GM12878 (cell line): ENCODE measurements around the gene GANC. TPM values are rescaled to one million over a fixed set of nuclear protein-coding genes. Genes with fewer than 3 reads are reported as not detected.

Experiments used
- ATAC-seq: fragments of 200-7000 bp; cut with Tn5 transposase; 3 replicates; pipeline ENCODE4 v1.9.1; 2020; ENCODE audit warnings: mild to moderate bottlenecking, moderate library complexity
- BruUV-seq: library from RNA; stranded (reverse); fragments of 400-500 nt; replicated peaks from 2 replicates; lab custom pipeline; 2021; lab: Mats Ljungman, UMichigan
- CTCF ChIA-PET: fragments of 300-600 bp; sonication (Branson Sonifier 250); formaldehyde crosslinking; extraction: SDS; loops from one replicate; lab custom pipeline; 2021; ENCODE audit warnings: inconsistent platforms; lab: Yijun Ruan, JAX
- POLR2A ChIA-PET: fragments of 350-600 bp; formaldehyde crosslinking; extraction: SDS; loops from one replicate; lab custom pipeline; 2021; ENCODE audit warnings: inconsistent platforms; lab: Charles Lee
- RAD21 ChIA-PET: fragments of 300-600 bp; sonication (Branson Sonifier 250); formaldehyde crosslinking; loops from one replicate; lab custom pipeline; 2023; ENCODE audit warnings: antibody characterized with exemption; ENCODE audit not compliant: unreplicated experiment; lab: Charles Lee
- SMC1A ChIA-PET: fragments of 300-600 bp; sonication (Branson Sonifier 250); formaldehyde crosslinking; loops from one replicate; lab custom pipeline; 2023; ENCODE audit not compliant: unreplicated experiment, uncharacterized antibody; lab: Charles Lee
- DNase-seq: peaks from one replicate; pipeline ENCODE4 v3.0.0-alpha.2; 2011; ENCODE audit warnings: low read depth, low spot score
- FAIRE-seq: peaks from 3 replicates; lab custom pipeline; 2011; peaks lifted over from hg19 to GRCh38; lab: Jason Lieb, UNC
- H2AFZ ChIP-seq: 2 replicates; pipeline ENCODE4 v1.6.0; 2011; ENCODE audit warnings: low read depth, low read length, control low read depth; ENCODE audit not compliant: control insufficient read depth
- H3K27ac ChIP-seq: 2 replicates; pipeline ENCODE4 v1.5.1; 2011; ENCODE audit warnings: control low read depth; ENCODE audit not compliant: control insufficient read depth, insufficient read depth
- H3K27me3 ChIP-seq, 2 experiments: replicated peaks in 1 of 2; 2 replicates each; pipeline versions ENCODE4 v1.6.0 to v1.6.1; 2011; ENCODE audit warnings: low read length in 1 of 2; ENCODE audit not compliant: control insufficient read depth in 2 of 2, insufficient read depth in 2 of 2
- H3K36me3 ChIP-seq, 2 experiments: 2 replicates each; pipeline ENCODE4 v1.5.1; 2011; ENCODE audit warnings: low read length in 1 of 2; ENCODE audit not compliant: control insufficient read depth in 2 of 2, insufficient read depth in 2 of 2
- H3K4me1 ChIP-seq: 2 replicates; pipeline ENCODE4 v1.6.1; 2011; ENCODE audit warnings: mild to moderate bottlenecking, low read length, moderate library complexity, mixed read lengths; ENCODE audit not compliant: control insufficient read depth, insufficient read depth
- H3K4me2 ChIP-seq: 2 replicates; pipeline ENCODE4 v1.6.0; 2011; ENCODE audit warnings: control low read depth; ENCODE audit not compliant: control insufficient read depth, insufficient read depth
- H3K4me3 ChIP-seq: fragments of 200-600 bp; sonication (generic); 2 replicates; pipeline ENCODE4 v1.5.1; 2016
- H3K79me2 ChIP-seq: 2 replicates; pipeline ENCODE4 v1.6.0; 2011; ENCODE audit warnings: low read length; ENCODE audit not compliant: control insufficient read depth, insufficient read depth
- H3K9ac ChIP-seq: 2 replicates; pipeline ENCODE4 v1.8.0; 2011; ENCODE audit warnings: low read length, control low read depth, mixed read lengths; ENCODE audit not compliant: control insufficient read depth, insufficient read depth
- H3K9me3 ChIP-seq: replicated peaks from 3 replicates; pipeline ENCODE4 v1.5.1; 2011; ENCODE audit warnings: mild to moderate bottlenecking, low read length; ENCODE audit not compliant: control insufficient read depth, insufficient read depth
- H4K20me1 ChIP-seq: 2 replicates; pipeline ENCODE4 v1.6.0; 2011; ENCODE audit not compliant: control insufficient read depth, insufficient read depth
- CBX5 ChIP-seq: sonication (generic); IDR thresholded peaks from 2 replicates; pipeline ENCODE4 v1.6.1; 2016; ENCODE audit warnings: low read depth, moderate library complexity, mild to moderate bottlenecking, inconsistent platforms
- ZNF274 ChIP-seq: IDR thresholded peaks from one replicate; pipeline ENCODE4 v1.8.0; 2011; ENCODE audit not compliant: insufficient read length, insufficient read depth
- WGBS: methylation state at CpG from one replicate; pipeline ENCODE4 v1.1.6; 2016; ENCODE audit warnings: low lambda C conversion rate; ENCODE audit not compliant: insufficient replicate concordance, insufficient coverage; ENCODE audit errors: missing lambda C conversion rate; 5-methylcytosine and 5-hydroxymethylcytosine counted together
- in situ Hi-C: fragments of 300-500 bp; cut with MboI; formaldehyde crosslinking; loops from 9 replicates; pipeline ENCODE4 v1.14.3; 2018; ENCODE audit warnings: mixed read lengths
- intact Hi-C: fragments of 100-400 bp; cut with micrococcal nuclease; formaldehyde crosslinking; loops from one replicate; pipeline ENCODE4 v1.14.2; 2022; ENCODE audit not compliant: unreplicated experiment
- polyA plus RNA-seq, 11 experiments: library from polyadenylated mRNA; depleted of rRNA in 4 of 11; unstranded in 6 of 11; stranded (reverse) in 5 of 11; fragments of >200 nt; fragmentation: Nextera tagmentation in 4 of 11; fragmentation: Illumina TruSeq in 1 of 11; extraction: Ambion mirVana in 4 of 11; extraction: Trizol in 1 of 11; gene quantifications; 1 replicate in 1 of 11; 2 replicates in 10 of 11; pipeline versions ENCODE4 v1.2.1 to v1.2.3, GENCODE V29; 2011 to 2016; ENCODE audit warnings: inconsistent platforms in 2 of 11, missing spikeins in 2 of 11, low read depth in 1 of 11
- total RNA-seq, 4 experiments: library from RNA; depleted of rRNA in 3 of 4; stranded (reverse); fragments of >200 nt in 3 of 4; fragmentation: Illumina TruSeq in 1 of 4; extraction: Trizol in 1 of 4; gene quantifications; 2 replicates each; pipeline versions ENCODE4 v1.2.1 to v1.2.3, GENCODE V29; 2013 to 2021
- TF ChIP-seq, protein P1 (sequence below): IDR thresholded peaks from 2 replicates; pipeline ENCODE4 v1.6.1; 2012; ENCODE audit warnings: low read depth, low read length, improper control_type of control experiment
- TF ChIP-seq, protein P2 (sequence below): IDR thresholded peaks from 2 replicates; pipeline ENCODE4 v1.6.1; 2012; ENCODE audit warnings: low read depth, low read length, improper control_type of control experiment

GANC gene
- total and polyA plus RNA-seq, 10 of the 15 experiments (the other 5 are each of a cell fraction or from before 2014, with no cell fraction given): 11.3 to 35.3 (median 23.0) TPM

DNA sequence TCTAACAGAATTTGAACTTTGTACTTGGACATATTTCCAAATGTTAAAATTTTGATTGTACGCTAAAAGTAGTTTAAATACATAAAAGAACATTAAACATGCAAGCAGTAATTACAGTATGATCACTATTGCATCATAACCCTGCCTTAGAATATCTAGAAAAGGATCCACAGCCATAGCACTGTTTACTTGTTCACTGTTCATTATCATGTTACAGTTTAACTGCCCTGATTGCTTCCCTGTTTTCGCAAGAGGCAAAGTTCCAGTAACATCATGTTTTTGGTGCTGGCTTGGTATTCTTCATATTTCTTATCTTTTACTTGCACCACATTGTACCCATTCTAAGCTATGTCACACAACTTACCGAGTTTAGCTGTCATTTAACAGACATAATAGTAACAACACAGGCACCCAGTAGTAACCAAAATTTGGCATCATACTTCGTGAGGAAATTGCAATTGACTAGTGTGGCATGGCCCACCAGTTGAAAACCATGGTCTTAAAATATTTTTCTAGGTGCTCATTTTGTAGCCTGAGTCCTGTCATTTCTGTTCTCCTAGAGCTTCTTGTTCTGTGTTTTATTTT lies 13.5 kb downstream of the GANC start (continued):
- TF ChIP-seq, protein P1, sequence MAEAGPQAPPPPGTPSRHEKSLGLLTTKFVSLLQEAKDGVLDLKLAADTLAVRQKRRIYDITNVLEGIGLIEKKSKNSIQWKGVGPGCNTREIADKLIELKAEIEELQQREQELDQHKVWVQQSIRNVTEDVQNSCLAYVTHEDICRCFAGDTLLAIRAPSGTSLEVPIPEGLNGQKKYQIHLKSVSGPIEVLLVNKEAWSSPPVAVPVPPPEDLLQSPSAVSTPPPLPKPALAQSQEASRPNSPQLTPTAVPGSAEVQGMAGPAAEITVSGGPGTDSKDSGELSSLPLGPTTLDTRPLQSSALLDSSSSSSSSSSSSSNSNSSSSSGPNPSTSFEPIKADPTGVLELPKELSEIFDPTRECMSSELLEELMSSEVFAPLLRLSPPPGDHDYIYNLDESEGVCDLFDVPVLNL: no peak
- TF ChIP-seq, protein P2, sequence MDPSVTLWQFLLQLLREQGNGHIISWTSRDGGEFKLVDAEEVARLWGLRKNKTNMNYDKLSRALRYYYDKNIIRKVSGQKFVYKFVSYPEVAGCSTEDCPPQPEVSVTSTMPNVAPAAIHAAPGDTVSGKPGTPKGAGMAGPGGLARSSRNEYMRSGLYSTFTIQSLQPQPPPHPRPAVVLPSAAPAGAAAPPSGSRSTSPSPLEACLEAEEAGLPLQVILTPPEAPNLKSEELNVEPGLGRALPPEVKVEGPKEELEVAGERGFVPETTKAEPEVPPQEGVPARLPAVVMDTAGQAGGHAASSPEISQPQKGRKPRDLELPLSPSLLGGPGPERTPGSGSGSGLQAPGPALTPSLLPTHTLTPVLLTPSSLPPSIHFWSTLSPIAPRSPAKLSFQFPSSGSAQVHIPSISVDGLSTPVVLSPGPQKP: no peak
- TF ChIP-seq CBX5: no peak

DNA sequence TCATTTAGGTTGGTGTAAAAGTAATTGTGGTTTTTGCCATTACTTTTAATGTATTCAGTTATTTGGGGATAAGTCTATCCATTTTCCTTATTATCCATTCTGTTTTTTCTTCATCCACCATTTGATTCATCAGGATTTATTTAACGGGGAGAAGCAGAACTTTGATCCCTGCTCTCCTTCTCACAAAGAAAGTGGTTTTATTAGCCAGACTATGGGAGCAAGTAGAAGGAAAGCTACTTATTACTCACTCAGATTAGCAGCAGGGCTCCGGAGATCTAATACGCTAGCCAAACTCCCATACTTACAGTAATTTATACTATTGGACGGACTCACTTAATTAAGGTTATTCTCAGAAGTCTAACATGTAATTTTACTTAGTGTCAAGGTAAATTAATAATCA lies 14.9 kb downstream of the GANC start:
- H3K4me3 ChIP-seq: no peak overlapping the region
- H2AFZ ChIP-seq: no peak overlapping the region
- ChIA-PET CTCF (interaction anchor here (1.1 kb wide), 1 partner anchor 590 kb away, joined by 3 read pairs; no protein-coding TSS in a partner anchor), POLR2A (no interaction called here), RAD21 (no interaction called here), SMC1A (no interaction called here)
- H4K20me1 ChIP-seq: no peaks in the 10 kb centered on the region
- H3K9ac ChIP-seq: no peak overlapping the region
- FAIRE-seq: no peak
- intact Hi-C loops: no loop called here
- no peak for TF ChIP-seq ZNF274
- H3K27ac ChIP-seq: no peak overlapping the region
- in situ Hi-C loops: no loop called here
- H3K4me1 ChIP-seq: no peaks in the 10 kb centered on the region
- no peaks in the 10 kb centered on the region for H3K9me3 ChIP-seq
- no TSS peak for BruUV-seq
- H3K4me2 ChIP-seq: no peak overlapping the region
- no peaks in the 10 kb centered on the region for H3K27me3 ChIP-seq
- no peak for DNase-seq
- 89% methylated on average over 4 of the region's 4 CpGs for WGBS
- ATAC-seq: no peak
- no peaks in the 10 kb centered on the region for H3K79me2 ChIP-seq
- no peaks in the 10 kb centered on the region; a peak in 1 of 4 replicates for H3K36me3 ChIP-seq
